Measurements from ENCODE around the gene ZWILCH.

- TF ChIP-seq POLR2AphosphoS5 (IDR thresholded peaks at IDR 0.05; ENCODE audit: low read depth, low read length) (peak; percentile 83), REST (IDR thresholded peaks at IDR 0.05; ENCODE audit: insufficient read depth in 1 of 2, low read depth in 2 of 2, low read length in 2 of 2) (no peak)
Observed at GRCh38 chr15:66497502-66498455, 7.3 kb upstream of the ZWILCH start, which contains the start of gene SNAPC5.
